ENCODE measurements around the gene SNX15. TPM values are rescaled to one million over a fixed set of nuclear protein-coding genes. Genes with fewer than 3 reads are reported as not detected.

The SNX15 gene
- total and polyA plus RNA-seq, 2 donors (not counting 1 experiment from before 2014, with no cell fraction given), result 26.0 to 28.5 TPM

- DNase-seq, result no peak
- Histone ChIP-seq H3K9ac (ENCODE audit: low read length) (no peak overlapping the region), H3K9me3 (ENCODE audit: control extremely low read depth in 1 of 3, control insufficient read depth in 2 of 3, insufficient read depth in 1 of 3, low read length in 2 of 3) (peaks cover 0 to 3% (median 0%) of the 10 kb centered on the region in 3 donors), H3K27ac (ENCODE audit: low read length in 2 of 2) (no peak overlapping the region), H2AFZ (ENCODE audit: insufficient read depth, low read depth, low read length, poor library complexity, severe bottlenecking) (no peak overlapping the region), H3K27me3 (replicated peaks in 1 of 4; ENCODE audit: control extremely low read depth in 1 of 4, control insufficient read depth in 3 of 4, insufficient read depth in 4 of 4, low read length in 3 of 4) (no peaks in the 10 kb centered on the region), H3K4me1 (ENCODE audit: control insufficient read depth in 2 of 2, insufficient read depth in 2 of 2, low read length in 2 of 2) (no peaks in the 10 kb centered on the region), H3K36me3 (replicated peaks in 1 of 2; ENCODE audit: control extremely low read depth in 1 of 2, control insufficient read depth in 1 of 2, extremely low read depth in 1 of 2, insufficient read depth in 2 of 2, low read length in 1 of 2) (no peaks in the 10 kb centered on the region), H3K4me3 (ENCODE audit: control extremely low read depth in 1 of 5, extremely low read depth in 1 of 5, insufficient read depth in 1 of 5, low read depth in 2 of 5, low read length in 4 of 5) (no peak overlapping the region), H3K4me2 (replicated peaks; ENCODE audit: low read depth, low read length, poor library complexity, severe bottlenecking) (no peak overlapping the region), H4K20me1 (ENCODE audit: control insufficient read depth, insufficient read depth, low read length, poor library complexity, severe bottlenecking) (no peaks in the 10 kb centered on the region), H3K79me2 (ENCODE audit: control insufficient read depth, insufficient read depth, low read length) (no peaks in the 10 kb centered on the region)
- Mint-ChIP-seq H3K4me1 (no peaks in the 10 kb centered on the region), H3K27ac (no peak overlapping the region), H3K9me3 (ENCODE audit: insufficient read depth) (no peaks in the 10 kb centered on the region), H3K27me3 (no peaks in the 10 kb centered on the region), H3K4me3 (no peak overlapping the region)
- intact Hi-C loops (cut with micrococcal nuclease), result no loop called here
- ChIA-PET CTCF (no interaction called here), POLR2A (interaction anchor here (0.7 kb wide), 1 partner anchor 897 kb away, joined by 14 read pairs; the partner anchor contains the start of gene SART1)
- no peak for ATAC-seq (ENCODE audit: low read depth)
- no peak for TF ChIP-seq EZH2 (IDR thresholded peaks at IDR 0.05; ENCODE audit: borderline replicate concordance, insufficient read depth, low read depth, low read length, poor library complexity, severe bottlenecking)
- no peak for TF ChIP-seq CTCF (IDR thresholded peaks at IDR 0.05)
- WGBS (ENCODE audit: insufficient coverage), result no CpG with 5 or more reads among the region's 4 CpGs
These were observed 37.6 kb downstream of the SNX15 start for GRCh38 chr11:65064847-65065240.

DNA sequence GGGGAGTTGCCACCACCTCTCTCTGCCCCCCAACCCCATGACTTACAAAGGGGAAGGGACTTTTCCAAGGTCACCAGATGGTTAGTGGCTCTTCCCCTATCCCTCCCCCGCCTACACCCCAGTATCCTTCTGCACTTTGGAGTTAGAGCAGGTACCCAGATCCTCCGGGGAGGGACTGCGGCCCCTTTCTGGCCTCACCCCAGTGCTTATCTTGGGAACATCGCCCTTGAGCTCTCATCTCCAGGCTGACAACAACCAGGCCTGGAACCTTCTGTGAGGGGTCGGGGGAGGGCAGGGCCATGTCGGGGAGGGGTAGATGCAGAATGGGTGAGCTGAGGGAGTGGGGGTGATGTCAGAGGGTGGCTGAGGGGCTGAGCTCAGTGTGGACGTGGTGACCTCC is 38.6 kb downstream of the SNX15 start:
- Histone ChIP-seq H2AFZ (ENCODE audit: insufficient read depth, low read depth, low read length, poor library complexity, severe bottlenecking) (no peak overlapping the region), H3K9ac (ENCODE audit: low read length) (no peak overlapping the region), H3K4me1 (ENCODE audit: control insufficient read depth in 2 of 2, insufficient read depth in 2 of 2, low read length in 2 of 2) (no peaks in the 10 kb centered on the region), H3K4me2 (replicated peaks; ENCODE audit: low read depth, low read length, poor library complexity, severe bottlenecking) (no peak overlapping the region), H3K4me3 (ENCODE audit: control extremely low read depth in 1 of 5, extremely low read depth in 1 of 5, insufficient read depth in 1 of 5, low read depth in 2 of 5, low read length in 4 of 5) (no peak overlapping the region), H3K79me2 (ENCODE audit: control insufficient read depth, insufficient read depth, low read length) (no peaks in the 10 kb centered on the region), H3K27ac (ENCODE audit: low read length in 2 of 2) (no peak overlapping the region), H4K20me1 (ENCODE audit: control insufficient read depth, insufficient read depth, low read length, poor library complexity, severe bottlenecking) (no peaks in the 10 kb centered on the region), H3K9me3 (ENCODE audit: control extremely low read depth in 1 of 3, control insufficient read depth in 2 of 3, insufficient read depth in 1 of 3, low read length in 2 of 3) (peaks cover 0 to 3% (median 0%) of the 10 kb centered on the region in 3 donors), H3K36me3 (replicated peaks in 1 of 2; ENCODE audit: control extremely low read depth in 1 of 2, control insufficient read depth in 1 of 2, extremely low read depth in 1 of 2, insufficient read depth in 2 of 2, low read length in 1 of 2) (no peaks in the 10 kb centered on the region), H3K27me3 (replicated peaks in 1 of 4; ENCODE audit: control extremely low read depth in 1 of 4, control insufficient read depth in 3 of 4, insufficient read depth in 4 of 4, low read length in 3 of 4) (no peaks in the 10 kb centered on the region)
- intact Hi-C loops (cut with micrococcal nuclease), result no loop called here
- Mint-ChIP-seq H3K4me3 (no peak overlapping the region), H3K27ac (no peak overlapping the region), H3K9me3 (ENCODE audit: insufficient read depth) (no peaks in the 10 kb centered on the region), H3K4me1 (no peaks in the 10 kb centered on the region), H3K27me3 (no peaks in the 10 kb centered on the region)
- ChIA-PET POLR2A (no interaction called here), CTCF (no interaction called here)
- ATAC-seq (ENCODE audit: low read depth), result no peak
- 96% methylated on average over 7 of the region's 7 CpGs for WGBS (ENCODE audit: insufficient coverage)
- no peak for DNase-seq
- TF ChIP-seq EZH2 (IDR thresholded peaks at IDR 0.05; ENCODE audit: borderline replicate concordance, insufficient read depth, low read depth, low read length, poor library complexity, severe bottlenecking) (no peak), CTCF (IDR thresholded peaks at IDR 0.05) (no peak)

Measured in B cell (primary cell).